ENCODE measurements around the gene TBC1D22A. TPM values are rescaled to one million over a fixed set of nuclear protein-coding genes. Genes with fewer than 3 reads are reported as not detected.

TBC1D22A gene
- polyA plus RNA-seq, 1 of the 3 experiments (the other 2 are of a cell fraction) = 16.5 TPM

GRCh38 chr22:46995501-46996360 lies 233.3 kb downstream of the TBC1D22A start:
- no peak for DNase-seq
- Histone ChIP-seq H3K27ac (ENCODE audit: low read depth in 2 of 2, low read length in 1 of 2) (no peak overlapping the region), H3K9me3 (no peaks in the 10 kb centered on the region), H2AFZ (ENCODE audit: low read depth) (no peak overlapping the region), H4K20me1 (ENCODE audit: insufficient read depth) (no peaks in the 10 kb centered on the region), H3K4me2 (no peak overlapping the region), H3K9me2 (no peaks in the 10 kb centered on the region), H3K36me3 (replicated peaks in 1 of 2; ENCODE audit: control insufficient read depth in 1 of 2, insufficient read depth in 2 of 2, low read length in 1 of 2) (peaks cover 0 to 23% of the 10 kb centered on the region in 2 experiments), H3K27me3 (ENCODE audit: insufficient read depth) (no peaks in the 10 kb centered on the region), H3F3A (replicated peaks; ENCODE audit: insufficient read depth) (no peaks in the 10 kb centered on the region), H3K4me3 (ENCODE audit: low read depth in 2 of 2, low read length in 1 of 2) (no peak overlapping the region), H3K4me1 (ENCODE audit: control insufficient read depth in 1 of 2, insufficient read depth in 2 of 2, low read depth in 1 of 2, low read length in 1 of 2) (peaks cover 0 to 7% of the 10 kb centered on the region in 2 experiments; a peak in 1 of 4 replicates), H3K9ac (no peak overlapping the region), H3K79me2 (ENCODE audit: insufficient read depth) (no peaks in the 10 kb centered on the region)
- ChIA-PET CTCF (interaction anchor here (1.0 to 1.6 kb wide), 3 partner anchors 30 to 197 kb away, joined by 3 to 8 read pairs (median 3); no protein-coding TSS in a partner anchor), POLR2A (no interaction called here)
- WGBS (ENCODE audit: low lambda C conversion rate) = 87% methylated on average over 10 of the region's 24 CpGs
- no peak for TF ChIP-seq GABPA (IDR thresholded peaks at IDR 0.05; ENCODE audit: low read depth)
- no peak for TF ChIP-seq MAX (IDR thresholded peaks at IDR 0.05; ENCODE audit: low read depth)
- no peak for TF ChIP-seq RXRA (IDR thresholded peaks at IDR 0.05; ENCODE audit: borderline replicate concordance, low read depth)
- no peak for TF ChIP-seq FOXM1 (IDR thresholded peaks at IDR 0.05; ENCODE audit: low read depth)
- TF ChIP-seq NRF1 (IDR thresholded peaks at IDR 0.05; ENCODE audit: low read depth, low read length) = no peak

GRCh38 chr22:46996595-46997310 lies 234.3 kb downstream of the TBC1D22A start:
- Histone ChIP-seq H3F3A (replicated peaks; ENCODE audit: insufficient read depth) (no peaks in the 10 kb centered on the region), H3K4me3 (ENCODE audit: low read depth in 2 of 2, low read length in 1 of 2) (no peak overlapping the region), H3K9ac (no peak overlapping the region), H3K27me3 (ENCODE audit: insufficient read depth) (no peaks in the 10 kb centered on the region), H3K9me3 (no peaks in the 10 kb centered on the region), H3K79me2 (ENCODE audit: insufficient read depth) (no peaks in the 10 kb centered on the region), H3K36me3 (replicated peaks in 1 of 2; ENCODE audit: control insufficient read depth in 1 of 2, insufficient read depth in 2 of 2, low read length in 1 of 2) (peaks cover 0 to 13% of the 10 kb centered on the region in 2 experiments), H3K4me1 (ENCODE audit: control insufficient read depth in 1 of 2, insufficient read depth in 2 of 2, low read depth in 1 of 2, low read length in 1 of 2) (peaks cover 0 to 7% of the 10 kb centered on the region in 2 experiments; a peak in 1 of 4 replicates), H2AFZ (ENCODE audit: low read depth) (no peak overlapping the region), H3K9me2 (no peaks in the 10 kb centered on the region), H3K27ac (ENCODE audit: low read depth in 2 of 2, low read length in 1 of 2) (no peak overlapping the region), H3K4me2 (no peak overlapping the region), H4K20me1 (ENCODE audit: insufficient read depth) (no peaks in the 10 kb centered on the region)
- CTCF ChIA-PET = interaction anchor here (0.9 to 1.6 kb wide), 5 partner anchors 8 to 198 kb away, joined by 3 to 8 read pairs (median 4); no protein-coding TSS in a partner anchor
- TF ChIP-seq REST (IDR thresholded peaks at IDR 0.05; ENCODE audit: low read depth, low read length) = no peak
- no peak for TF ChIP-seq FOXM1 (IDR thresholded peaks at IDR 0.05; ENCODE audit: low read depth)
- peak; percentile 20; the same call in 1 of the 2 replicates for TF ChIP-seq SMC3 (IDR thresholded peaks at IDR 0.05; ENCODE audit: low read depth, low read length)
- no peak for TF ChIP-seq ELF1 (IDR thresholded peaks at IDR 0.05)
- TF ChIP-seq RAD21 (IDR thresholded peaks at IDR 0.05; ENCODE audit: low read length) = peak; percentile 47
- over 99% methylated on average over 11 of the region's 11 CpGs for WGBS (ENCODE audit: low lambda C conversion rate)
- POLR2A ChIA-PET = no interaction called here
- DNase-seq = peak; percentile 56
